ENCODE results near the gene ZNF292. TPM values are rescaled to one million over a fixed set of nuclear protein-coding genes. Genes with fewer than 3 reads are reported as not detected.

ZNF292 gene
- total RNA-seq, 1 experiment from 2014 or later, result 17.0 TPM

Other genes with a start within 250 kb of the ZNF292 start
- not detected in 2 replicates for gene HTR1E, start 218.0 kb upstream of the ZNF292 start, total RNA-seq (2014; rRNA removed; shearing (Covaris generic))
- gene CGA, start 60.5 kb upstream of the ZNF292 start, total RNA-seq (2014; rRNA removed; shearing (Covaris generic)), result not detected in 2 replicates
- gene SMIM8, start 167.0 kb downstream of the ZNF292 start, total RNA-seq (2014; rRNA removed; shearing (Covaris generic)), result 4.9 and 5.1 TPM in 2 replicates
- gene GJB7, start 173.7 kb downstream of the ZNF292 start, total RNA-seq (2014; rRNA removed; shearing (Covaris generic)), result not detected in 2 replicates
- 0.39 and 0.88 TPM in 2 replicates for gene C6orf163, start 189.2 kb downstream of the ZNF292 start, total RNA-seq (2014; rRNA removed; shearing (Covaris generic))

Data from SJSA1 (cell line).